ENCODE data around the gene C16orf87.

The C16orf87 gene

GRCh38 chr16:46759309-46759708, 71.7 kb downstream of the C16orf87 start:
- no peak overlapping the region for H3K4ac ChIP-seq (ENCODE audit: low read depth in 1 of 2, low read length in 2 of 2)
- H3K36me3 ChIP-seq (ENCODE audit: control insufficient read depth in 1 of 2, insufficient read depth in 2 of 2, low read depth in 1 of 2, low read length in 2 of 2), result no peaks in the 10 kb centered on the region
- no peak overlapping the region for H2AFZ ChIP-seq (ENCODE audit: low read depth, low read length)
- no peak for DNase-seq
- H3K27me3 ChIP-seq (ENCODE audit: control insufficient read depth in 1 of 2, insufficient read depth in 1 of 2, low read length in 2 of 2), result peaks cover 33 to 59% of the 10 kb centered on the region in 2 experiments
- H2BK5ac ChIP-seq (ENCODE audit: low read depth, low read length, poor library complexity, severe bottlenecking), result no peak overlapping the region
- H4K8ac ChIP-seq (ENCODE audit: low read length), result no peak overlapping the region
- no peak overlapping the region for H3K18ac ChIP-seq (ENCODE audit: low read depth in 1 of 2, low read length in 2 of 2)
- no peak overlapping the region for H3K14ac ChIP-seq (ENCODE audit: low read length in 2 of 2)
- no peak overlapping the region for H3K4me3 ChIP-seq (ENCODE audit: insufficient read depth in 1 of 2, low read depth in 1 of 2, low read length in 2 of 2)
- no peaks in the 10 kb centered on the region for H3K79me1 ChIP-seq (replicated peaks; ENCODE audit: low read length, poor library complexity, severe bottlenecking)
- H3K9ac ChIP-seq (ENCODE audit: low read length), result no peak overlapping the region
- H3K27ac ChIP-seq (ENCODE audit: low read length, poor library complexity, severe bottlenecking), result no peak overlapping the region
- H4K91ac ChIP-seq (ENCODE audit: low read length), result no peak overlapping the region
- peaks cover 12% of the 10 kb centered on the region for H3K4me1 ChIP-seq (ENCODE audit: control insufficient read depth, insufficient read depth, low read depth, low read length)
- no peak overlapping the region for H2BK15ac ChIP-seq (ENCODE audit: low read depth, poor library complexity, severe bottlenecking)
- no peak overlapping the region for H2BK120ac ChIP-seq (ENCODE audit: low read depth, low read length)
- no peak overlapping the region for H3K4me2 ChIP-seq (ENCODE audit: low read length, poor library complexity, severe bottlenecking)
- H3K23ac ChIP-seq (ENCODE audit: low read length in 2 of 2), result no peak overlapping the region
- no peak overlapping the region for H2BK12ac ChIP-seq (ENCODE audit: low read length in 2 of 2)
- no peaks in the 10 kb centered on the region for H3K9me3 ChIP-seq (ENCODE audit: control insufficient read depth, low read length)
- WGBS, result 96% methylated on average over 5 of the region's 5 CpGs
- no peak overlapping the region for H2AK5ac ChIP-seq (ENCODE audit: low read length, severe bottlenecking)

GRCh38 chr16:46757339-46758050, 73.5 kb downstream of the C16orf87 start:
- Histone ChIP-seq H3K23ac (ENCODE audit: low read length in 2 of 2) (peak overlapping the region in 1 of 2 experiments; percentile 56), H3K27me3 (ENCODE audit: control insufficient read depth in 1 of 2, insufficient read depth in 1 of 2, low read length in 2 of 2) (peaks cover 33 to 59% of the 10 kb centered on the region in 2 experiments), H2BK12ac (ENCODE audit: low read length in 2 of 2) (peak overlapping the region in 1 of 2 experiments; percentile 29), H3K36me3 (ENCODE audit: control insufficient read depth in 1 of 2, insufficient read depth in 2 of 2, low read depth in 1 of 2, low read length in 2 of 2) (no peaks in the 10 kb centered on the region), H3K14ac (ENCODE audit: low read length in 2 of 2) (peak overlapping the region in 1 of 2 experiments; percentile 46), H3K9me3 (ENCODE audit: control insufficient read depth, low read length) (no peaks in the 10 kb centered on the region), H3K18ac (ENCODE audit: low read depth in 1 of 2, low read length in 2 of 2) (peak overlapping the region; percentile 29 to 72), H2AK5ac (ENCODE audit: low read length, severe bottlenecking) (no peak overlapping the region), H2BK15ac (ENCODE audit: low read depth, poor library complexity, severe bottlenecking) (peak overlapping the region; percentile 90), H3K4me2 (ENCODE audit: low read length, poor library complexity, severe bottlenecking) (peak overlapping the region; percentile 34), H4K91ac (ENCODE audit: low read length) (no peak overlapping the region), H3K79me1 (replicated peaks; ENCODE audit: low read length, poor library complexity, severe bottlenecking) (no peaks in the 10 kb centered on the region), H2BK5ac (ENCODE audit: low read depth, low read length, poor library complexity, severe bottlenecking) (no peak overlapping the region), H3K27ac (ENCODE audit: low read length, poor library complexity, severe bottlenecking) (no peak overlapping the region), H2BK120ac (ENCODE audit: low read depth, low read length) (no peak overlapping the region), H3K4me3 (ENCODE audit: insufficient read depth in 1 of 2, low read depth in 1 of 2, low read length in 2 of 2) (no peak overlapping the region), H2AFZ (ENCODE audit: low read depth, low read length) (no peak overlapping the region), H3K9ac (ENCODE audit: low read length) (no peak overlapping the region), H3K4me1 (ENCODE audit: control insufficient read depth, insufficient read depth, low read depth, low read length) (peaks cover 12% of the 10 kb centered on the region), H4K8ac (ENCODE audit: low read length) (peak overlapping the region; percentile 69), H3K4ac (ENCODE audit: low read depth in 1 of 2, low read length in 2 of 2) (no peak overlapping the region)
- peak; percentile 13 for DNase-seq
- WGBS, result 22% methylated on average over 21 of the region's 21 CpGs

GRCh38 chr16:46756772-46757171, 74.2 kb downstream of the C16orf87 start:
- no peak overlapping the region for H2BK5ac ChIP-seq (ENCODE audit: low read depth, low read length, poor library complexity, severe bottlenecking)
- H4K91ac ChIP-seq (ENCODE audit: low read length), result peak overlapping the region; percentile 62
- H2BK12ac ChIP-seq (ENCODE audit: low read length in 2 of 2), result peak overlapping the region; percentile 51 to 79
- no peak overlapping the region for H2BK120ac ChIP-seq (ENCODE audit: low read depth, low read length)
- peak overlapping the region; percentile 40 for H4K8ac ChIP-seq (ENCODE audit: low read length)
- peaks cover 33 to 53% of the 10 kb centered on the region in 2 experiments for H3K27me3 ChIP-seq (ENCODE audit: control insufficient read depth in 1 of 2, insufficient read depth in 1 of 2, low read length in 2 of 2)
- no peak overlapping the region for H3K4me2 ChIP-seq (ENCODE audit: low read length, poor library complexity, severe bottlenecking)
- H3K14ac ChIP-seq (ENCODE audit: low read length in 2 of 2), result no peak overlapping the region
- H3K9me3 ChIP-seq (ENCODE audit: control insufficient read depth, low read length), result no peaks in the 10 kb centered on the region
- H2AFZ ChIP-seq (ENCODE audit: low read depth, low read length), result no peak overlapping the region
- H3K79me1 ChIP-seq (replicated peaks; ENCODE audit: low read length, poor library complexity, severe bottlenecking), result no peaks in the 10 kb centered on the region
- no peak overlapping the region for H3K27ac ChIP-seq (ENCODE audit: low read length, poor library complexity, severe bottlenecking)
- WGBS, result 78% methylated on average over 11 of the region's 11 CpGs
- no peaks in the 10 kb centered on the region for H3K36me3 ChIP-seq (ENCODE audit: control insufficient read depth in 1 of 2, insufficient read depth in 2 of 2, low read depth in 1 of 2, low read length in 2 of 2)
- H3K4ac ChIP-seq (ENCODE audit: low read depth in 1 of 2, low read length in 2 of 2), result no peak overlapping the region
- H2BK15ac ChIP-seq (ENCODE audit: low read depth, poor library complexity, severe bottlenecking), result no peak overlapping the region
- H2AK5ac ChIP-seq (ENCODE audit: low read length, severe bottlenecking), result no peak overlapping the region
- peaks cover 12% of the 10 kb centered on the region for H3K4me1 ChIP-seq (ENCODE audit: control insufficient read depth, insufficient read depth, low read depth, low read length)
- H3K9ac ChIP-seq (ENCODE audit: low read length), result no peak overlapping the region
- H3K4me3 ChIP-seq (ENCODE audit: insufficient read depth in 1 of 2, low read depth in 1 of 2, low read length in 2 of 2), result no peak overlapping the region
- H3K18ac ChIP-seq (ENCODE audit: low read depth in 1 of 2, low read length in 2 of 2), result peak overlapping the region; percentile 1 to 9
- H3K23ac ChIP-seq (ENCODE audit: low read length in 2 of 2), result no peak overlapping the region
- no peak for DNase-seq

- Histone ChIP-seq H3K9ac (ENCODE audit: low read length) (no peak overlapping the region), H3K23ac (ENCODE audit: low read length in 2 of 2) (no peak overlapping the region), H3K4me1 (ENCODE audit: control insufficient read depth, insufficient read depth, low read depth, low read length) (peaks cover 22% of the 10 kb centered on the region), H3K14ac (ENCODE audit: low read length in 2 of 2) (no peak overlapping the region), H2BK5ac (ENCODE audit: low read depth, low read length, poor library complexity, severe bottlenecking) (no peak overlapping the region), H3K36me3 (ENCODE audit: control insufficient read depth in 1 of 2, insufficient read depth in 2 of 2, low read depth in 1 of 2, low read length in 2 of 2) (no peaks in the 10 kb centered on the region), H3K27ac (ENCODE audit: low read length, poor library complexity, severe bottlenecking) (no peak overlapping the region), H2AFZ (ENCODE audit: low read depth, low read length) (no peak overlapping the region), H2AK5ac (ENCODE audit: low read length, severe bottlenecking) (no peak overlapping the region), H3K9me3 (ENCODE audit: control insufficient read depth, low read length) (no peaks in the 10 kb centered on the region), H2BK15ac (ENCODE audit: low read depth, poor library complexity, severe bottlenecking) (no peak overlapping the region), H3K4ac (ENCODE audit: low read depth in 1 of 2, low read length in 2 of 2) (no peak overlapping the region), H3K27me3 (ENCODE audit: control insufficient read depth in 1 of 2, insufficient read depth in 1 of 2, low read length in 2 of 2) (peaks cover 14 to 30% of the 10 kb centered on the region in 2 experiments), H4K91ac (ENCODE audit: low read length) (no peak overlapping the region), H2BK120ac (ENCODE audit: low read depth, low read length) (no peak overlapping the region), H4K8ac (ENCODE audit: low read length) (no peak overlapping the region), H3K4me3 (ENCODE audit: insufficient read depth in 1 of 2, low read depth in 1 of 2, low read length in 2 of 2) (no peak overlapping the region), H3K18ac (ENCODE audit: low read depth in 1 of 2, low read length in 2 of 2) (no peak overlapping the region), H2BK12ac (ENCODE audit: low read length in 2 of 2) (no peak overlapping the region), H3K4me2 (ENCODE audit: low read length, poor library complexity, severe bottlenecking) (no peak overlapping the region), H3K79me1 (replicated peaks; ENCODE audit: low read length, poor library complexity, severe bottlenecking) (no peaks in the 10 kb centered on the region)
- no peak for DNase-seq
- 84% methylated on average over 5 of the region's 5 CpGs for WGBS
These were observed 78.0 kb downstream of the C16orf87 start for GRCh38 chr16:46753015-46753414.
